Prostate gland (tissue), 2 donors: ENCODE measurements around the gene DIP2B. TPM values are rescaled to one million over a fixed set of nuclear protein-coding genes. Genes with fewer than 3 reads are reported as not detected.

Experiments used
- DNase-seq: peaks from one replicate; pipeline ENCODE4 v3.0.0-alpha.2; 2019; ENCODE audit warnings: low spot score
- H3K27ac ChIP-seq, 2 donors: fragments of 200-600 bp; sonication (generic); 2 replicates each; pipeline ENCODE4 v1.5.1; 2017 to 2019
- H3K27me3 ChIP-seq: fragments of 200-600 bp; sonication (generic); replicated peaks from 2 replicates; pipeline ENCODE4 v1.5.1; 2019; ENCODE audit not compliant: insufficient read depth
- H3K36me3 ChIP-seq, 2 donors: fragments of 200-600 bp; sonication (generic); 1 replicate in 1 of 2; 2 replicates in 1 of 2; pipeline versions ENCODE4 v1.5.1 to v1.8.1; 2017 to 2019
- H3K4me1 ChIP-seq: fragments of 200-600 bp; sonication (generic); replicated peaks from 2 replicates; pipeline ENCODE4 v1.5.1; 2019
- H3K4me3 ChIP-seq, 2 donors: fragments of 200-600 bp; sonication (generic); 2 replicates each; pipeline ENCODE4 v1.5.1; 2017 to 2019
- H3K9me3 ChIP-seq: fragments of 200-600 bp; sonication (generic); 2 replicates; pipeline ENCODE4 v1.5.1; 2017
- POLR2A ChIP-seq: fragments of 450-650 bp; IDR thresholded peaks from one replicate; pipeline ENCODE4 v1.6.1; 2016; ENCODE audit warnings: antibody characterized with exemption, mild to moderate bottlenecking
- POLR2AphosphoS5 ChIP-seq: sonication (generic); formaldehyde crosslinking; IDR thresholded peaks from one replicate; pipeline ENCODE4 v1.6.1; 2017; ENCODE audit warnings: antibody characterized with exemption
- WGBS: methylation state at CpG from one replicate; pipeline ENCODE4 v1.1.5; 2018; 5-methylcytosine and 5-hydroxymethylcytosine counted together
- intact Hi-C: fragments of 100-400 bp; cut with DNase I; formaldehyde crosslinking; loops from one replicate; pipeline ENCODE4 v1.14.2; 2022
- total RNA-seq, 2 donors: library from RNA; depleted of rRNA; stranded (reverse); fragments of >200 nt; gene quantifications; one replicate each; pipeline ENCODE4 v1.1.0, GENCODE V29; 2016
- TF ChIP-seq, protein P1 (sequence below), 4 experiments: fragments of 200-600 bp in 2 of 4; fragments of 450-650 bp in 2 of 4; sonication (generic) in 2 of 4; IDR thresholded peaks; 1 replicate in 3 of 4; 2 replicates in 1 of 4; pipeline ENCODE4 v1.5.1; 2016 to 2019; ENCODE audit warnings: antibody characterized with exemption in 4 of 4, mild to moderate bottlenecking in 2 of 4, moderate library complexity in 2 of 4

Gene DIP2B
- total RNA-seq, 2 donors from 2014 or later, result 23.2 to 56.3 TPM

DNA sequence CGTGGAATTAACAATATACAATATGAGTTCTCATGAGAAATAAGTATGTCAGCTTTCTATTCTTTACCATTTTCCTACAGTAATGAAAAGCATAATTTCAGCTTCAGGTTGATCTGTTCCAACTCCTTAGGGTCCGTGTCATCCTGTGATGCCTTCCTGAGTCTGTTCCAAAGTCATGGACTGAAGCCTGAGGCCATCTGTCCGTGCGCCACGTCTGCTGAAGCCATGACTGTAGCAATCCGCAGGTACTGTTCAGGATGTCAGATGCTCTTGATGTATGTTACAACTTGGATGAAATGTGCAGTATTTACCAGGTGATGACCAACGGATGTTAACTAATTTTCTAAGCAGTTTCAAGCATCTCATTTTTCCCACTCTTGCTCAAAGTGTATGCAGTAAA is 192.1 kb downstream of the DIP2B start:
- no peaks in the 10 kb centered on the region for H3K4me1 ChIP-seq

DNA sequence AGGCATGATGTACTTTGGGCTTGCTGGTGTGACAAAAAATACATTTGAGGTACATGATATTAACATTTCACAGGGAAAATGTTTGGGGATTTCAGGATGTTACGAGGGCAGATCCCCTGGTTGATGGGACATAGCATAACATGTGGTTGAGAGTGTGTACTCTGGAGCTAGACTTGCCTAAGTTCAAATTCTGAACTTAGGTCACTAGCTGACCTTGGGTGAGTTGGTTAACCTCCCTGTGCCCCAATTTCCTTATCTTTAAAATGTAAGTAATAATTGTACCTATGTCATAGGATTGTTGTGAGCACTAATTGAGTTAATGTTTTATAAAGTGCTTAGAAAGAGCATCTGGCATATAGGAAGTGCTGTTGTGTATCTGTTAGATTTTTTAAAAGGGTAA is 194.4 kb downstream of the DIP2B start:
- Histone ChIP-seq H3K4me3 (no peak overlapping the region), H3K4me1 (no peaks in the 10 kb centered on the region), H3K9me3 (no peaks in the 10 kb centered on the region), H3K27me3 (no peaks in the 10 kb centered on the region), H3K27ac (no peak overlapping the region), H3K36me3 (peaks cover 0 to 5% of the 10 kb centered on the region in 2 donors)
- WGBS, result 100% methylated on average over 1 of the region's 1 CpG
- DNase-seq, result no peak
- intact Hi-C loops, result no loop called here
- TF ChIP-seq POLR2A, result no peak
- TF ChIP-seq, protein P1, sequence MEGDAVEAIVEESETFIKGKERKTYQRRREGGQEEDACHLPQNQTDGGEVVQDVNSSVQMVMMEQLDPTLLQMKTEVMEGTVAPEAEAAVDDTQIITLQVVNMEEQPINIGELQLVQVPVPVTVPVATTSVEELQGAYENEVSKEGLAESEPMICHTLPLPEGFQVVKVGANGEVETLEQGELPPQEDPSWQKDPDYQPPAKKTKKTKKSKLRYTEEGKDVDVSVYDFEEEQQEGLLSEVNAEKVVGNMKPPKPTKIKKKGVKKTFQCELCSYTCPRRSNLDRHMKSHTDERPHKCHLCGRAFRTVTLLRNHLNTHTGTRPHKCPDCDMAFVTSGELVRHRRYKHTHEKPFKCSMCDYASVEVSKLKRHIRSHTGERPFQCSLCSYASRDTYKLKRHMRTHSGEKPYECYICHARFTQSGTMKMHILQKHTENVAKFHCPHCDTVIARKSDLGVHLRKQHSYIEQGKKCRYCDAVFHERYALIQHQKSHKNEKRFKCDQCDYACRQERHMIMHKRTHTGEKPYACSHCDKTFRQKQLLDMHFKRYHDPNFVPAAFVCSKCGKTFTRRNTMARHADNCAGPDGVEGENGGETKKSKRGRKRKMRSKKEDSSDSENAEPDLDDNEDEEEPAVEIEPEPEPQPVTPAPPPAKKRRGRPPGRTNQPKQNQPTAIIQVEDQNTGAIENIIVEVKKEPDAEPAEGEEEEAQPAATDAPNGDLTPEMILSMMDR (IDR thresholded peaks at IDR 0.05), result no peak
- no peak for TF ChIP-seq POLR2AphosphoS5

More for the DNA sequence above, 192.1 kb downstream of the DIP2B start:
- DNase-seq, result no peak
- 84% methylated on average over 7 of the region's 7 CpGs for WGBS
- no peaks in the 10 kb centered on the region for H3K9me3 ChIP-seq
- H3K4me3 ChIP-seq, result no peak overlapping the region
- TF ChIP-seq POLR2A (no peak), POLR2AphosphoS5 (no peak)
- TF ChIP-seq, protein P1 (IDR thresholded peaks at IDR 0.05), result no peak
- no peak overlapping the region for H3K27ac ChIP-seq
- intact Hi-C loops, result no loop called here
- no peaks in the 10 kb centered on the region for H3K27me3 ChIP-seq
- H3K36me3 ChIP-seq, result peaks cover 0 to 5% of the 10 kb centered on the region in 2 donors

DNA sequence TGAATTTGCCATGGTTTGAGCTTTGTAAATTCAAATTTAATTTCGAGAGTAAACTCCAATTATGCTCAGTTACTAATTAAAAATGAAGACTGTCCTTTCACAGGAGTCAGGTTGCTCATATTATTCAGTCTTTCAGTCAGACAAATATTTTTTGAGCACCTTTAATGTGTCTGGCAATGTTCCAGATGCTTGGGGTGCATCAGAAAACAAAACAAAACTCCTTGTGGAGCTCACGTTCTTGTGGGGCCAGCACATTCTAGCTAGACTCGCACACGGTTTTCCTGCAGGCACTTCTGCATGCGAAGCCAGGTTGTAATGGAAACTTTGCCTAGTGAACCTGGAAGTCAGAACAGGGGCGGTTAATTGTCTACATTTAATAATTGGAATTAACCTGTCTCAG is 195.2 kb downstream of the DIP2B start:
- Histone ChIP-seq H3K9me3 (no peaks in the 10 kb centered on the region), H3K27me3 (no peaks in the 10 kb centered on the region), H3K4me3 (no peak overlapping the region), H3K27ac (no peak overlapping the region), H3K4me1 (no peaks in the 10 kb centered on the region), H3K36me3 (peaks cover 0 to 5% of the 10 kb centered on the region in 2 donors)
- DNase-seq, result no peak
- TF ChIP-seq POLR2AphosphoS5 (no peak), POLR2A (no peak)
- TF ChIP-seq, protein P1 (IDR thresholded peaks at IDR 0.05), result no peak
- intact Hi-C loops, result no loop called here
- WGBS, result 82% methylated on average over 6 of the region's 6 CpGs

DNA sequence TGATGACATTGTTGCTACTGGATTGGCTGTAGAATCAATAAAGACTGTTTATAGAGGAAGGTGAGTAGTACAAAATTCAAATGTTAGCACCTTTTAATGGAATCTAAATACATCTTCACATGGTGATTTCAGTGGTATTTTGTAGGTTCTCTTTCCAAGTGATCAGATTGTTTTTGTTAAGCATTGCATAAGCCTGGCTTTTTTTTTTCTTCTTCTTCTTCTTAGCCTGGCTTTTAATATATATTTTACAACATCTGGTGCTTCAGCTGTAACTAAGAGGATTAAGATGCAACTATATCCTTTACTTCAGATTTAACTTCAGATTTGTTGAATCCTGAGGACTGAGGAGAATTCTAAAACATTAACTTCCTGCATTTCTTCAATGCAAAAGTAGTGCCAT is 201.8 kb downstream of the DIP2B start:
- no peaks in the 10 kb centered on the region for H3K27me3 ChIP-seq
- no peak overlapping the region for H3K4me3 ChIP-seq
- H3K4me1 ChIP-seq, result no peaks in the 10 kb centered on the region
- intact Hi-C loops, result no loop called here
- H3K9me3 ChIP-seq, result no peaks in the 10 kb centered on the region
- TF ChIP-seq, protein P1 (IDR thresholded peaks at IDR 0.05), result no peak
- TF ChIP-seq POLR2A, result no peak
- no peak for TF ChIP-seq POLR2AphosphoS5
- DNase-seq, result no peak
- peaks cover 2 to 4% of the 10 kb centered on the region in 2 donors for H3K36me3 ChIP-seq
- H3K27ac ChIP-seq, result no peak overlapping the region

DNA sequence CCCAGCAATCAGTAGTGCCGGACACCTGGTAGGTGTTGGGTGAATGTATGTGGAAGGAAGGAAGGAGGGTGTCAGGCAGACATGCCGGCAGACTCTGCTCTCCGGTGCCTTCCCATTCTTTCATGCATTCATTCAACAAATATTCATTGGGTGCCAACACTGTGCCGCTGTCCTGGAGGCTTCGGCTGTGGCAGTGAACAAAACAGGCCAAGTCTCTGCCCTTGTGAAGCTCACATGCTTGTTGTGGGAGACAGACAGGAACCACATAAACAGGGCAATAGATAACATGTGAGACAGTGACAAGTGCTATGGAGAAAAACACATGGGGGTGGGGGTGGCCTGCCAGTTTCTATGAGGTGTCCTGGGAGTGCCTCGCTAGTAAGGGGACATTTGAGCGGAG is 202.6 kb downstream of the DIP2B start:
- Histone ChIP-seq H3K27me3 (no peaks in the 10 kb centered on the region), H3K36me3 (peaks cover 2 to 4% of the 10 kb centered on the region in 2 donors), H3K4me1 (no peaks in the 10 kb centered on the region), H3K27ac (no peak overlapping the region), H3K9me3 (no peaks in the 10 kb centered on the region), H3K4me3 (no peak overlapping the region)
- DNase-seq, result no peak
- TF ChIP-seq POLR2AphosphoS5 (no peak), POLR2A (no peak)
- TF ChIP-seq, protein P1 (IDR thresholded peaks at IDR 0.05), result no peak
- intact Hi-C loops, result no loop called here
- WGBS, result 94% methylated on average over 7 of the region's 7 CpGs
